ENCODE results near the gene C16orf95. TPM values are rescaled to one million over a fixed set of nuclear protein-coding genes. Genes with fewer than 3 reads are reported as not detected.

C16orf95 gene
- total and polyA plus RNA-seq, 3 donors from 2014 or later = 53.1 to 203 (median 71.9) TPM

GRCh38 chr16:87254734-87255133 lies 62.5 kb downstream of the C16orf95 start:
- no peaks in the 10 kb centered on the region for H3K27me3 ChIP-seq
- no peak for TF ChIP-seq POLR2A (IDR thresholded peaks at IDR 0.05)
- no peak for TF ChIP-seq CTCF (IDR thresholded peaks at IDR 0.05)
- intact Hi-C loops (cut with DNase I; ENCODE audit: low total_unique reads) = no loop called here
- DNase-seq = no peak
- 86 to 92% methylated on average over 9 of the region's 9 CpGs for WGBS, 2 donors
- no peaks in the 10 kb centered on the region for H3K36me3 ChIP-seq (ENCODE audit: low read depth, missing control alignments)
- no peak overlapping the region for H3K4me3 ChIP-seq
- peaks cover 6% of the 10 kb centered on the region for H3K4me1 ChIP-seq
- H3K27ac ChIP-seq = no peak overlapping the region
- H3K9me3 ChIP-seq = no peaks in the 10 kb centered on the region

GRCh38 chr16:87254296-87254695 lies 62.9 kb downstream of the C16orf95 start:
- TF ChIP-seq POLR2A (IDR thresholded peaks at IDR 0.05) (no peak), CTCF (IDR thresholded peaks at IDR 0.05) (no peak)
- Histone ChIP-seq H3K36me3 (ENCODE audit: low read depth, missing control alignments) (no peaks in the 10 kb centered on the region), H3K27ac (no peak overlapping the region), H3K9me3 (no peaks in the 10 kb centered on the region), H3K27me3 (no peaks in the 10 kb centered on the region), H3K4me1 (peaks cover 6% of the 10 kb centered on the region), H3K4me3 (no peak overlapping the region)
- DNase-seq = no peak
- intact Hi-C loops (cut with DNase I; ENCODE audit: low total_unique reads) = no loop called here
- WGBS, 2 donors = 75 to 79% methylated on average over 10 of the region's 10 CpGs

GRCh38 chr16:87253536-87253935 lies 63.7 kb downstream of the C16orf95 start:
- peaks cover 6% of the 10 kb centered on the region for H3K4me1 ChIP-seq
- peak; percentile 32 for DNase-seq
- TF ChIP-seq CTCF (IDR thresholded peaks at IDR 0.05) (no peak), POLR2A (IDR thresholded peaks at IDR 0.05) (no peak)
- H3K27ac ChIP-seq = no peak overlapping the region
- no peak overlapping the region for H3K4me3 ChIP-seq
- H3K9me3 ChIP-seq = no peaks in the 10 kb centered on the region
- WGBS, 2 donors = 34 to 43% methylated on average over 7 of the region's 7 CpGs
- no peaks in the 10 kb centered on the region for H3K27me3 ChIP-seq
- H3K36me3 ChIP-seq (ENCODE audit: low read depth, missing control alignments) = no peaks in the 10 kb centered on the region
- intact Hi-C loops (cut with DNase I; ENCODE audit: low total_unique reads) = no loop called here

Small RNAs within 50 kb of the gene (small RNA-seq; reads per million reads assigned to genes)
- gene AC010531.2 = 0 reads per million in 2 donors

Other genes starting within 250 kb of the C16orf95 start
- 100 to 1,000 TPM; 115 to 215 TPM for gene FBXO31, start 66.4 kb upstream of the C16orf95 start, total RNA-seq
- 73.9 TPM for gene FBXO31, start 66.4 kb upstream of the C16orf95 start, polyA plus RNA-seq (ENCODE audit: insufficient read depth, low read depth, low replicate concordance)
- gene MAP1LC3B, start 74.9 kb upstream of the C16orf95 start, total RNA-seq = 10 to 100 TPM; 69.1 to 73.1 TPM
- 114 TPM for gene MAP1LC3B, start 74.9 kb upstream of the C16orf95 start, polyA plus RNA-seq (ENCODE audit: insufficient read depth, low read depth, low replicate concordance)
- 10 to 100 TPM; 82.3 to 94.0 TPM for gene ZCCHC14, start 175.6 kb upstream of the C16orf95 start, total RNA-seq
- gene ZCCHC14, start 175.6 kb upstream of the C16orf95 start, polyA plus RNA-seq (ENCODE audit: insufficient read depth, low read depth, low replicate concordance) = 130 TPM